Measurements from ENCODE around the gene PPP1R14C. TPM values are rescaled to one million over a fixed set of nuclear protein-coding genes. Genes with fewer than 3 reads are reported as not detected.

Gene PPP1R14C
- total and polyA plus RNA-seq, 8 donors = 11.7 to 33.6 (median 18.6) TPM

GRCh38 chr6:150243620-150244314 is 100.9 kb downstream of the PPP1R14C start:
- H3K27ac ChIP-seq = no peak overlapping the region
- H3K27me3 ChIP-seq = no peaks in the 10 kb centered on the region
- peaks cover 0 to under 1% of the 10 kb centered on the region in 2 donors for H3K4me1 ChIP-seq
- H3K36me3 ChIP-seq = no peaks in the 10 kb centered on the region
- no peaks in the 10 kb centered on the region for H3K9me3 ChIP-seq
- H3K4me3 ChIP-seq = no peak overlapping the region
- intact Hi-C loops (cut with DNase I) = no loop called here
- peak; percentile 76 for ATAC-seq
- no peak for DNase-seq
- no peak for TF ChIP-seq CTCF (IDR thresholded peaks at IDR 0.05)

- no peaks in the 10 kb centered on the region for H3K27me3 ChIP-seq
- ATAC-seq = no peak
- intact Hi-C loops (cut with DNase I) = no loop called here
- no peaks in the 10 kb centered on the region for H3K4me1 ChIP-seq
- peak in 1 of 4 donors; percentile 47 for DNase-seq
- H3K9me3 ChIP-seq = no peaks in the 10 kb centered on the region
- no peak for TF ChIP-seq CTCF (IDR thresholded peaks at IDR 0.05)
- H3K4me3 ChIP-seq = no peak overlapping the region
- H3K36me3 ChIP-seq = no peaks in the 10 kb centered on the region
- H3K27ac ChIP-seq = no peak overlapping the region
These were observed 102.5 kb downstream of the PPP1R14C start for GRCh38 chr6:150245148-150245935.

GRCh38 chr6:150247803-150248202 is 105.0 kb downstream of the PPP1R14C start:
- Histone ChIP-seq H3K27ac (no peak overlapping the region), H3K36me3 (no peaks in the 10 kb centered on the region), H3K27me3 (no peaks in the 10 kb centered on the region), H3K9me3 (no peaks in the 10 kb centered on the region), H3K4me3 (no peak overlapping the region), H3K4me1 (no peaks in the 10 kb centered on the region)
- intact Hi-C loops (cut with DNase I) = no loop called here
- no peak for TF ChIP-seq CTCF (IDR thresholded peaks at IDR 0.05)
- DNase-seq (no peak), ATAC-seq (no peak)

GRCh38 chr6:150248300-150248699 is 105.5 kb downstream of the PPP1R14C start:
- Histone ChIP-seq H3K36me3 (no peaks in the 10 kb centered on the region), H3K4me3 (no peak overlapping the region), H3K27ac (no peak overlapping the region), H3K9me3 (no peaks in the 10 kb centered on the region), H3K27me3 (no peaks in the 10 kb centered on the region), H3K4me1 (no peaks in the 10 kb centered on the region)
- DNase-seq (no peak), ATAC-seq (no peak)
- intact Hi-C loops (cut with DNase I) = no loop called here
- no peak for TF ChIP-seq CTCF (IDR thresholded peaks at IDR 0.05)

GRCh38 chr6:150249261-150249660 is 106.4 kb downstream of the PPP1R14C start:
- no peak overlapping the region for H3K4me3 ChIP-seq
- intact Hi-C loops (cut with DNase I) = no loop called here
- H3K4me1 ChIP-seq = no peaks in the 10 kb centered on the region
- DNase-seq (no peak), ATAC-seq (no peak)
- H3K9me3 ChIP-seq = no peaks in the 10 kb centered on the region
- H3K27ac ChIP-seq = no peak overlapping the region
- H3K36me3 ChIP-seq = no peaks in the 10 kb centered on the region
- no peaks in the 10 kb centered on the region for H3K27me3 ChIP-seq
- no peak for TF ChIP-seq CTCF (IDR thresholded peaks at IDR 0.05)
